ENCODE measurements around the gene INO80.

- TF ChIP-seq CTCF (IDR thresholded peaks at IDR 0.05) (no peak), POLR2A (IDR thresholded peaks at IDR 0.05) (no peak)
Observed at GRCh38 chr15:40990789-40991188, 125.3 kb downstream of the INO80 start.
